CD1c-positive myeloid dendritic cell (primary cell): Measurements from ENCODE around the gene GNAO1.

Source experiments
- DNase-seq: peaks from one replicate; pipeline ENCODE4 v3.0.0-alpha.2; 2016; ENCODE audit errors: extremely low spot score

Gene GNAO1

GRCh38 chr16:56198006-56198754, 6.9 kb downstream of the GNAO1 start:
- DNase-seq: no peak

- DNase-seq: no peak
These were observed 7.4 kb downstream of the GNAO1 start for GRCh38 chr16:56198755-56199114.

GRCh38 chr16:56199164-56199563, 7.9 kb downstream of the GNAO1 start:
- DNase-seq: peak; percentile 55

- DNase-seq: no peak
These were observed 9.7 kb downstream of the GNAO1 start for GRCh38 chr16:56201030-56201429.

- peak; percentile 15 for DNase-seq
These were observed 10.7 kb downstream of the GNAO1 start for GRCh38 chr16:56202036-56202435.

GRCh38 chr16:56203052-56203451, 11.8 kb downstream of the GNAO1 start:
- peak; percentile 86 for DNase-seq

- no peak for DNase-seq
These were observed 13.5 kb downstream of the GNAO1 start for GRCh38 chr16:56204816-56205215.

- no peak for DNase-seq
These were observed 15.7 kb downstream of the GNAO1 start for GRCh38 chr16:56206951-56207350.

- DNase-seq: no peak
These were observed 16.1 kb downstream of the GNAO1 start for GRCh38 chr16:56207421-56207820.

- DNase-seq: peak; percentile 46
These were observed 20.2 kb downstream of the GNAO1 start for GRCh38 chr16:56211435-56211981.

- no peak for DNase-seq
These were observed 20.9 kb downstream of the GNAO1 start for GRCh38 chr16:56212144-56212543.

- DNase-seq: no peak
These were observed 30.7 kb downstream of the GNAO1 start for GRCh38 chr16:56221995-56222394.

GRCh38 chr16:56222474-56222997, 31.2 kb downstream of the GNAO1 start:
- no peak for DNase-seq

GRCh38 chr16:56225017-56225742, 33.9 kb downstream of the GNAO1 start:
- no peak for DNase-seq

- no peak for DNase-seq
These were observed 34.9 kb downstream of the GNAO1 start for GRCh38 chr16:56226187-56226586.

GRCh38 chr16:56226845-56227525, 35.7 kb downstream of the GNAO1 start:
- DNase-seq: peak; percentile 11

GRCh38 chr16:56227936-56228335, 36.6 kb downstream of the GNAO1 start:
- no peak for DNase-seq

- no peak for DNase-seq
These were observed 37.2 kb downstream of the GNAO1 start for GRCh38 chr16:56228476-56228875.

- DNase-seq: peak; percentile 10
These were observed 42.7 kb downstream of the GNAO1 start for GRCh38 chr16:56233795-56234566.

GRCh38 chr16:56234737-56235136, 43.4 kb downstream of the GNAO1 start:
- no peak for DNase-seq

- DNase-seq: no peak
These were observed 46.2 kb downstream of the GNAO1 start for GRCh38 chr16:56237451-56237930.
